Muscle of leg (tissue), 11 donors: Measurements from ENCODE around the gene RAPGEF5. TPM values are rescaled to one million over a fixed set of nuclear protein-coding genes. Genes with fewer than 3 reads are reported as not detected.

Experiments
- DNase-seq: peaks from one replicate; pipeline ENCODE4 v3.0.0; 2013
- H3K27ac ChIP-seq: one replicate; pipeline ENCODE4 v1.5.1; 2013; ENCODE audit warnings: mild to moderate bottlenecking, low read length, control low read depth
- H3K27me3 ChIP-seq: one replicate; pipeline ENCODE4 v1.6.1; 2013; ENCODE audit warnings: low read length; ENCODE audit not compliant: control insufficient read depth, insufficient read depth
- H3K36me3 ChIP-seq: one replicate; pipeline ENCODE4 v1.6.1; 2013; ENCODE audit warnings: low read length; ENCODE audit not compliant: control insufficient read depth, insufficient read depth
- H3K4me1 ChIP-seq: one replicate; pipeline ENCODE4 v1.6.1; 2013; ENCODE audit warnings: low read length; ENCODE audit not compliant: control insufficient read depth, insufficient read depth
- H3K4me3 ChIP-seq: one replicate; pipeline ENCODE4 v1.5.1; 2013; ENCODE audit warnings: low read length, control low read depth
- H3K9me3 ChIP-seq: replicated peaks from 2 replicates; pipeline ENCODE4 v1.6.1; 2013; ENCODE audit warnings: low read depth, low read length; ENCODE audit not compliant: control insufficient read depth
- WGBS: methylation state at CpG from one replicate; pipeline ENCODE4 v1.1.5; 2013; ENCODE audit warnings: missing lambda C conversion rate; ENCODE audit not compliant: insufficient coverage; 5-methylcytosine and 5-hydroxymethylcytosine counted together
- polyA plus RNA-seq, 8 donors: library from polyadenylated mRNA; unstranded; fragments of 120-200 nt; gene quantifications; one replicate each; pipeline versions ENCODE4 v1.2.1 to v1.2.3, GENCODE V29; 2013; ENCODE audit warnings: inconsistent platforms in 1 of 8, low replicate concordance in 1 of 8; ENCODE audit not compliant: insufficient read length in 8 of 8, insufficient read depth in 1 of 8
- total RNA-seq: library from RNA; stranded (reverse); fragments of 120-200 nt; gene quantifications from one replicate; pipeline ENCODE4 v1.2.4, GENCODE V29; 2013

Gene RAPGEF5
- total and polyA plus RNA-seq, 9 donors = 11.2 to 21.8 (median 13.5) TPM

DNA sequence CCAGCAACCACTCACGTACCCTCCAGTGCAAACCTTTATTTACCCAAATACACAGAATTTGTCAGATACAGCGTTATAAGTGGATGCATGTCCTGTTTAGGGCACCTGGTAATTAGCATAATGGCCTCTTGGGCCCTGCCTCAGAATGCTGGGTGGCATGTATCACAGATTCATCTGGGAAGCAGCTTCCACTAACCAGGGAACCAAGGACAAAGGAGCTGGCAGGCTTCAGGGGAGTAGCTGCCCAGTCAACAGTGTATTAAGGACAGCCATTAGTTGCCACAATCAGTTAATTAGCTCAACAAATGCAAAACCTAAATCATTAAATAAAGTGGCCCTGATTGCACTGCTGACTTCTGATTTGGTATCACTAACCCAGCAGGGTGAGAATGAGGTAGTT lies 105.7 kb downstream of the RAPGEF5 start:
- Histone ChIP-seq H3K4me1 (peaks cover 4% of the 10 kb centered on the region), H3K27me3 (no peaks in the 10 kb centered on the region), H3K27ac (no peak overlapping the region), H3K9me3 (no peaks in the 10 kb centered on the region), H3K36me3 (no peaks in the 10 kb centered on the region), H3K4me3 (no peak overlapping the region)
- WGBS = 67% methylated on average over 1 of the region's 2 CpGs
- no peak for DNase-seq

GRCh38 chr7:22250390-22250789 lies 106.6 kb downstream of the RAPGEF5 start:
- WGBS = no CpG with 5 or more reads among the region's 4 CpGs

GRCh38 chr7:22248111-22248809 lies 108.7 kb downstream of the RAPGEF5 start:
- WGBS = no CpG with 5 or more reads among the region's 7 CpGs
- Histone ChIP-seq H3K27ac (peak overlapping the region; percentile 26), H3K27me3 (no peaks in the 10 kb centered on the region), H3K36me3 (no peaks in the 10 kb centered on the region), H3K4me3 (no peak overlapping the region), H3K9me3 (no peaks in the 10 kb centered on the region), H3K4me1 (peaks cover 4% of the 10 kb centered on the region)
- DNase-seq = no peak

More at GRCh38 chr7:22250390-22250789, 106.6 kb downstream of the RAPGEF5 start:
- Histone ChIP-seq H3K4me3 (no peak overlapping the region), H3K4me1 (peaks cover 4% of the 10 kb centered on the region), H3K9me3 (no peaks in the 10 kb centered on the region), H3K27ac (no peak overlapping the region), H3K27me3 (no peaks in the 10 kb centered on the region), H3K36me3 (no peaks in the 10 kb centered on the region)
- no peak for DNase-seq

DNA sequence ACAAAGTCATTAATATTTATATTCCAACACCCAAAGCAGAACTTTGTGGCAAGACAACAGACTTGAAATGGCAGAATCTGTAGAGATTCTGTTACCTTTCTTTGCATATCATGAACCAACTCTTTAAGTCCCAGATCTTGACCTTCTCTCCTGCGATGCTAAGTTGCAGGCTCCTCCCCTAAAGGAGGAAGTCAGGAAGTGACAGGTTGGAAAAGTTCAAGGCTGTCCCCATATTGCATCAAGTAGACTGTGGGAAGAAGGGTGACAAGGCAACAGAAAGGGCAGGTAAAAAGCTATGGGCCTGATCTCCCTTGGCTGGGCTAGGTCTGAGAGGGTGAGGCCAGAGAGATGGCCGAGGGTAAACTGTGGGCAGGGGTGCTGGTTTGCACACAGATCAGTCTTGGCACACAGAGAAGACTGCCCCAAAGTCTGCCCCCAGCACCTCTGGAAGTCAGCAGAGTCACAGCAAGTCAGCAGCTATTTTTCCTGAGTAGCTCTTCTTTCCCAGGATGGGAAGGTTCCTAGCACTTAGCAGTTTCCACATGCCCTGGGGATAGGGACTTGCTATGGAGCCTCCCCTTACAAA lies 115.1 kb downstream of the RAPGEF5 start:
- Histone ChIP-seq H3K36me3 (no peaks in the 10 kb centered on the region), H3K4me1 (no peaks in the 10 kb centered on the region), H3K4me3 (no peak overlapping the region), H3K27me3 (no peaks in the 10 kb centered on the region), H3K27ac (no peak overlapping the region), H3K9me3 (no peaks in the 10 kb centered on the region)
- DNase-seq = no peak
- WGBS = 90% methylated on average over 1 of the region's 2 CpGs

DNA sequence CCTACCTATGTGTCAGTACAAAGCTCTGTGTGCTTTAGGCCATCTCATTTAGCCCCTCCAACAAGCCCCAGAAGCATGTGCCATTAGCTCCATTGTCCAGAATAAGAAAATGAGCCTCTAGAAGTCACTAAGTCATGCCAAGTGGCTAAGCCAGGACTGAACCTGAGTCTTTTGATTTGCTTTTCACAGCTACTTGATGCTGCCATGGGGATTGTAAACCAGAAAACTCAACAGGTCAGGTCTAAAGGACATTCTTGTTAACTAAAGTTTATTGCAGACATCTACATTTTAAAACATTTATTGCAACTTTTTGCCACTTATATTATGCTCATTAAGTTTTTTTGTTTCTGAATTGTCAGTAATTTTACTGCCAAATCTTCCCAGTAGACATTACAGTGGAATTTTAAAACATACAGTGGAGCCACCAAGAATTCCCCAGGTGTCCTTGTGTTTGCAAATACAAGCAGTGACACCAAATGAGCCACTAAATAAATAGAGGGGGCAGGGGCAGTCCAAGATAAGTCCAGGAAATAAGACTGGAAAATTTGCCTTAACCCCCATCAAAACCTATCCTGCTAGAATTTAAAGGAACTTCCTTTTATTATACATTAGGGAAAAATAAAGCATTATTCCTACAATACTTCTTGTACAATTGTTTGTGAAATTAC lies 115.9 kb downstream of the RAPGEF5 start:
- Histone ChIP-seq H3K36me3 (no peaks in the 10 kb centered on the region), H3K27me3 (no peaks in the 10 kb centered on the region), H3K4me1 (no peaks in the 10 kb centered on the region), H3K27ac (no peak overlapping the region), H3K4me3 (no peak overlapping the region), H3K9me3 (no peaks in the 10 kb centered on the region)
- DNase-seq = no peak

DNA sequence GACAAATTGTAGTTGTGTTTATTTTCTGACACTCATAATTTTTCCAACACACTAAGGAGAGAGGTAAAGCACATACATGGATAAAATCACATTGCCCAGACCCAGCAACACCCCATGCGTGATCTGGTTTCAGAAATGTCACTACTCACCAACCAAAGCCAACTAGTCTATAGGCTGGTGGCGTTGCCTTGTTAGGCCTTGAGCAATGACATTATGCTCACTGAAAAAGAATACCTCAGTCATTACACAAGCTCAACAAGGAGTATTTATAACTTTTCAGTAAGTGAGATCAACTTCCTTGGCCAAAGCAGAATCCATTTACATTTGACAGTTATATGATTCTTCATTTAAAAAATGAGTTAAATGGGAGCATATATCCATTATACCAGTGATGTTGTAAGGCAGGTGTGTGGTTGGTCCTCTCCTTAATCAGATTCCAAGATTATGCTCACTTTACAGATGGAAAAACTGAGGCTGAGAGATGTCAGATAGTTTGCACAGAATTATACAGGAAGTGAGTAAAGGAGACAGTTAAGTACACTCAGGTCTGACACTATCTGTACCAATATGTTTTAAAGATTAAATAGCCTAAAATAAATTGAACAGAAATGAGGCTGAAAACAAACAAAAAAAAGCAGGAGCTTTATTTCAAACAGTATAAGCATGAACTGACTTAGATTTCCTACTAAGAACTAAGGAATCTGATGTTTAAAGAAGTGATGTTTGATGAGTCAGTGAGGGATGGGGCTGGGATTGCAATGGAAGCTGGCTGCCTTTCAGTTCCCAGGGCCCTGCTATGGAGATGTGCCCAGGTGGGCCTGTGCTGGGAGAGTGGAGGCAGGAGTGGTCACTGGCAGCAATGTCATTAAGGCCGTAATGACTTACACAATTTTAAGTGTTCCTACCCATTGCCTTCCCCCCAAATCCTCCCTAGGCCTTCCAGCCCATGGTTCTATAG lies 118.3 kb downstream of the RAPGEF5 start:
- no peak overlapping the region for H3K4me3 ChIP-seq
- no peaks in the 10 kb centered on the region for H3K4me1 ChIP-seq
- DNase-seq = no peak
- WGBS = no CpG with 5 or more reads among the region's 3 CpGs
- no peaks in the 10 kb centered on the region for H3K9me3 ChIP-seq
- H3K27me3 ChIP-seq = no peaks in the 10 kb centered on the region
- H3K27ac ChIP-seq = no peak overlapping the region
- H3K36me3 ChIP-seq = no peaks in the 10 kb centered on the region

DNA sequence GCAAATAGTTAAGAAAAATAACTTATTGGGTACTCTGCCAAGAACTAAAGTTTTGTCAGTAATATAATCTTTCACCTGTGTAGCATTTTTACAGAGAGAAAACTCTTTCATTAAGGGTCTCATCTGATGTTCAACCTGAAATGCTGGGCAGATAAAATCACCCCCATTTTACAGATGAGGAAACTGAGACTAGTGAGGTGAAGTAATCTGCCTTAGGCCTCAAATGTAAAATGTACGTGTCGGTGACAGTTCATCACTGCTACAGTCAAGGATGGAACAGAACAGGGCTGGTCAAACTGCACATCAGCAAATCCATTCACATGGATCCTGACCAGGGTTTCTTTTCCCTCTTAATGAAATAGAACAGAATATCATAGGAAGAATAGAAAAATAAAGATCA lies 121.8 kb downstream of the RAPGEF5 start:
- Histone ChIP-seq H3K4me1 (no peaks in the 10 kb centered on the region), H3K9me3 (no peaks in the 10 kb centered on the region), H3K4me3 (no peak overlapping the region), H3K36me3 (no peaks in the 10 kb centered on the region), H3K27ac (no peak overlapping the region), H3K27me3 (no peaks in the 10 kb centered on the region)
- DNase-seq = no peak
- WGBS = no CpG with 5 or more reads among the region's 2 CpGs

- Histone ChIP-seq H3K4me1 (no peaks in the 10 kb centered on the region), H3K27me3 (no peaks in the 10 kb centered on the region)
- no CpG with 5 or more reads among the region's 3 CpGs for WGBS
Measured at GRCh38 chr7:22234227-22234626, 122.7 kb downstream of the RAPGEF5 start.

GRCh38 chr7:22231806-22232205 lies 125.1 kb downstream of the RAPGEF5 start:
- Histone ChIP-seq H3K4me3 (no peak overlapping the region), H3K9me3 (no peaks in the 10 kb centered on the region), H3K27ac (no peak overlapping the region), H3K27me3 (no peaks in the 10 kb centered on the region), H3K36me3 (no peaks in the 10 kb centered on the region), H3K4me1 (no peaks in the 10 kb centered on the region)
- 82% methylated on average over 3 of the region's 3 CpGs for WGBS
- DNase-seq = no peak

More at GRCh38 chr7:22234227-22234626, 122.7 kb downstream of the RAPGEF5 start:
- Histone ChIP-seq H3K27ac (no peak overlapping the region), H3K9me3 (no peaks in the 10 kb centered on the region), H3K36me3 (no peaks in the 10 kb centered on the region), H3K4me3 (no peak overlapping the region)
- DNase-seq = no peak

GRCh38 chr7:22231141-22231540 lies 125.8 kb downstream of the RAPGEF5 start:
- H3K4me1 ChIP-seq = no peaks in the 10 kb centered on the region
- WGBS = 71% methylated on average over 1 of the region's 1 CpG
- no peaks in the 10 kb centered on the region for H3K27me3 ChIP-seq
- no peak overlapping the region for H3K4me3 ChIP-seq
- H3K9me3 ChIP-seq = no peaks in the 10 kb centered on the region
- no peak overlapping the region for H3K27ac ChIP-seq
- DNase-seq = no peak
- H3K36me3 ChIP-seq = no peaks in the 10 kb centered on the region
